ENCODE measurements around the gene IGSF8. TPM values are rescaled to one million over a fixed set of nuclear protein-coding genes. Genes with fewer than 3 reads are reported as not detected.

The IGSF8 gene
- total RNA-seq, 1 donor from 2014 or later, result 45.9 TPM

DNA sequence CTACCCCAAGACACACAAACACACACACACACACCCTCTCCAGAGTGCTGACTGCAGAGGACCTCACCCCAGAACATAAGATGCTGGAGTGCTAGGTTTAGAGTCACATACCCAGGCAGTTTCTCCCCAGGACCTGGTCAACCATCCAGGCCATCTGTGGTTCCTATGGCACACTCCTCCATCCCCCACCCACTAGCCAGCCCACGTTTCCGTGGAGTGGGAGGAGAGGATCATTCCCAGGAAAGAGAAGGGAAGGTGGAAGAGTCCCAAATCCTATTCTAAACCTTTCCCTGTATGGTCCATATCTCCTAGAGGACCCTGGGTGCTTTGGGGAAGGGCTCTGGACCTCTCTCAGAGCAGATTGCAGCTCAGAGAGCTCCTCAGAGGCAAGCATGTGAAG lies 15.9 kb downstream of the IGSF8 start:
- Mint-ChIP-seq H3K4me1 (ENCODE audit: low read depth, unreplicated experiment) (peaks cover 16% of the 10 kb centered on the region), H3K36me3 (ENCODE audit: unreplicated experiment) (no peaks in the 10 kb centered on the region), H3K4me3 (ENCODE audit: unreplicated experiment) (peak overlapping the region; percentile 77), H3K27ac (ENCODE audit: unreplicated experiment) (no peak overlapping the region), H3K9me3 (ENCODE audit: unreplicated experiment) (peaks cover 6% of the 10 kb centered on the region), H3K27me3 (ENCODE audit: unreplicated experiment) (peaks cover 14% of the 10 kb centered on the region)
- DNase-seq, result no peak
- TF ChIP-seq, protein P1, sequence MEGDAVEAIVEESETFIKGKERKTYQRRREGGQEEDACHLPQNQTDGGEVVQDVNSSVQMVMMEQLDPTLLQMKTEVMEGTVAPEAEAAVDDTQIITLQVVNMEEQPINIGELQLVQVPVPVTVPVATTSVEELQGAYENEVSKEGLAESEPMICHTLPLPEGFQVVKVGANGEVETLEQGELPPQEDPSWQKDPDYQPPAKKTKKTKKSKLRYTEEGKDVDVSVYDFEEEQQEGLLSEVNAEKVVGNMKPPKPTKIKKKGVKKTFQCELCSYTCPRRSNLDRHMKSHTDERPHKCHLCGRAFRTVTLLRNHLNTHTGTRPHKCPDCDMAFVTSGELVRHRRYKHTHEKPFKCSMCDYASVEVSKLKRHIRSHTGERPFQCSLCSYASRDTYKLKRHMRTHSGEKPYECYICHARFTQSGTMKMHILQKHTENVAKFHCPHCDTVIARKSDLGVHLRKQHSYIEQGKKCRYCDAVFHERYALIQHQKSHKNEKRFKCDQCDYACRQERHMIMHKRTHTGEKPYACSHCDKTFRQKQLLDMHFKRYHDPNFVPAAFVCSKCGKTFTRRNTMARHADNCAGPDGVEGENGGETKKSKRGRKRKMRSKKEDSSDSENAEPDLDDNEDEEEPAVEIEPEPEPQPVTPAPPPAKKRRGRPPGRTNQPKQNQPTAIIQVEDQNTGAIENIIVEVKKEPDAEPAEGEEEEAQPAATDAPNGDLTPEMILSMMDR (IDR thresholded peaks at IDR 0.05; ENCODE audit: partially characterized antibody, unreplicated experiment), result no peak

DNA sequence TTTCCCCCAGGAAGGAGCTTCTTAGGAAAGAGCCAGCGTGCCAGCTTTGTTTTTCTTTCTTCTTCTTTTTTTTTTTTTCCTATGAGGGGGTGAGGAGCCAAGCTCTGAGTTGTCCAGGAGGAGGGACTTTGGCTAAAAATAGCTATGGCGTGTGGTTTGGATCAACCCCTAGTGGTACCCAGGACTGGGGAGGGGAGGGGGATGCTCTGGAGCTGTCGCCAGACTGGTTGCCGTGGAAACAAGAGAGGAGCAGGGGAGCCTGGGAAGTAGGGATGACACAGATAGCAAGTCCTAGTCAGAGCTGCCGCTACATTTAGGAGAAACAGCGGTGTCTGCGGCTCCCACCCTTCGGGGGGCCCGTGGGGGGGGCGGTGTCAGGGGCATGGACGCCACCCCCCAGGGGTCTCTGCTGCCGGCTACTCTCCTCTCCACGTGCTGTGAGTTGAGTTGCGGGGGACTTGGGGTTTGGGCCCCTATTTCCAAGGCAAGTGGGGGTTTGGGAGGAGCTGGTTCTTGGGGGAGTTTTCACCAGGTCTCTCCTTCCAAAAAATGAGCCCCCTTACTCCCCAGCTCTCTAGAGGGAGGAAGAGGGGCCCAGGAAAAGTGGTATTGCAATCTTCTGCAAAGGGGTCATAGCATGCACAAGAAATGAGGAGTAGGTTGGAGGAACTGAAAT lies 17.0 kb downstream of the IGSF8 start, which contains the start of gene KCNJ9:
TSS of gene KCNJ9 (plus strand) at position 278 of the 676 bp plus-strand sequence. CDS start 2,493 bp downstream, outside the sequence.
- Mint-ChIP-seq H3K9me3 (ENCODE audit: unreplicated experiment) (peaks cover 6% of the 10 kb centered on the region), H3K4me3 (ENCODE audit: unreplicated experiment) (peak within 1 kb of the TSS; percentile 87), H3K4me1 (ENCODE audit: low read depth, unreplicated experiment) (peaks cover 16% of the 10 kb centered on the region), H3K27me3 (ENCODE audit: unreplicated experiment) (peaks cover 14% of the 10 kb centered on the region), H3K36me3 (ENCODE audit: unreplicated experiment) (no peaks in the 10 kb centered on the region), H3K27ac (ENCODE audit: unreplicated experiment) (peak within 1 kb of the TSS; percentile 83)
- peak; percentile 67 for DNase-seq
- TF ChIP-seq, protein P1 (IDR thresholded peaks at IDR 0.05; ENCODE audit: partially characterized antibody, unreplicated experiment), result no peak

DNA sequence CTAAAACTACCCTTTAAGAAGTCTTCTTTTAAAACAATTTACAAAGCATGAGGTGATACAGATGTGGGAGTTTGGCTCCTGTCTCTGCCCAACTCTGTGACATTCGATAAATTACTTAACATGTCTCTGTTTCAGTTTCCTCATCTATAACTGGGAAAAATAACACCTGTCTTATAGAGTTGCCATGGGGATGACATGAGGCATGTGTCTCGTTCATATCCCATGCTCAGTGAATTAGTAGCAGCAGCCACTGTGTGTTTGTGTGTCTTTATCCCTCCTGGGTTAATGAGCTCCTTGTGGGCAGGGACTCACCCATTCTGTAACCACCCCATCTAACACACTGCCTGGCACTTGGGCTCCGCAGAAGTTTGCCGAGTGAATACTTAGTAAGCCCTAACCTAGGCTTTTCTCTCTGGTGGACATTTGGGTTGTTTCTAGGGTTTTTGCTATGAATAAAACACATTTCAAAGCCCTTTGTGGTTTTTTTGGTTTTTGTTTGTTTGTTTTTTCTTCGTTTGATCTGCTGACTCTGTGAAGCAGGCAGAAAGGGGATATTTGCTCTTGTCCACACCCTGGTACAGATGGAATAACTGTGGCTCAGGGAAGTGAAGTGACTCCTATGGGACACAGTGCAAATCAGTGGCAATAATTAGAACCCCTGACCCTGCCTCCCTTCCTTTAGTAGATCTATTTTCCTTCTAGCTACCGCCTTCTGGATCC lies 17.9 kb downstream of the IGSF8 start:
- DNase-seq, result no peak
- Mint-ChIP-seq H3K27me3 (ENCODE audit: unreplicated experiment) (peaks cover 14% of the 10 kb centered on the region), H3K36me3 (ENCODE audit: unreplicated experiment) (no peaks in the 10 kb centered on the region), H3K27ac (ENCODE audit: unreplicated experiment) (peak overlapping the region; percentile 83), H3K4me1 (ENCODE audit: low read depth, unreplicated experiment) (peaks cover 16% of the 10 kb centered on the region), H3K9me3 (ENCODE audit: unreplicated experiment) (peaks cover 6% of the 10 kb centered on the region), H3K4me3 (ENCODE audit: unreplicated experiment) (peak overlapping the region; percentile 87)
- TF ChIP-seq, protein P1 (IDR thresholded peaks at IDR 0.05; ENCODE audit: partially characterized antibody, unreplicated experiment), result no peak

DNA sequence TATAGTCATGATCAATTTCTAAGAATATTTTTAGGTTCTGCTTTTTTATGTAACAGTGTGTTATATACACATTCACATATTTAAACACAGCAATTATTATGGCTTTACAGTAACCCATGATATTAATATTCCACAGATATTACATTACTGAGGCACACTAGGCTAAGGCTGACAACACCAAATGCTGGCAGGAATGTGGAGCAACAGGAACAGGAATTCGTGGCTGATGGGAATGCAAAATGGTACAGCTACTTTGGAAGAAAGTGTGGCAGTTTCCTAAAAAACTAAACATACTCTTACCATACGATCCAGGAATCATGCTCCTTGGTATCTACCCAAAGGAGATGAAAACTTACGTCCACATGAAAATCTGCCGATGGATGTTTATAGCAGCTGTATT lies 19.0 kb downstream of the IGSF8 start:
- Mint-ChIP-seq H3K27ac (ENCODE audit: unreplicated experiment) (no peak overlapping the region), H3K4me3 (ENCODE audit: unreplicated experiment) (no peak overlapping the region), H3K9me3 (ENCODE audit: unreplicated experiment) (peaks cover 3% of the 10 kb centered on the region), H3K27me3 (ENCODE audit: unreplicated experiment) (peaks cover 13% of the 10 kb centered on the region), H3K36me3 (ENCODE audit: unreplicated experiment) (no peaks in the 10 kb centered on the region), H3K4me1 (ENCODE audit: low read depth, unreplicated experiment) (peaks cover 16% of the 10 kb centered on the region)
- DNase-seq, result no peak
- TF ChIP-seq, protein P1 (IDR thresholded peaks at IDR 0.05; ENCODE audit: partially characterized antibody, unreplicated experiment), result no peak
